GM04504 (cell line): ENCODE results near the gene FAM168A.

Source experiments
- DNase-seq: peaks from one replicate; pipeline ENCODE4 v3.0.0-alpha.2; 2012; ENCODE audit warnings: low read depth

FAM168A gene

GRCh38 chr11:73555615-73556014 is 42.3 kb downstream of the FAM168A start:
- no peak for DNase-seq

GRCh38 chr11:73554671-73555320 is 43.1 kb downstream of the FAM168A start:
- DNase-seq = no peak

GRCh38 chr11:73553266-73553665 is 44.6 kb downstream of the FAM168A start:
- no peak for DNase-seq

GRCh38 chr11:73551677-73552076 is 46.2 kb downstream of the FAM168A start:
- no peak for DNase-seq

GRCh38 chr11:73549376-73549775 is 48.5 kb downstream of the FAM168A start:
- DNase-seq = no peak

- no peak for DNase-seq
Measured at GRCh38 chr11:73547706-73548595, 50.0 kb downstream of the FAM168A start.

- no peak for DNase-seq
Measured at GRCh38 chr11:73542175-73542574, 55.7 kb downstream of the FAM168A start.

- no peak for DNase-seq
Measured at GRCh38 chr11:73539506-73540084, 58.3 kb downstream of the FAM168A start.

GRCh38 chr11:73538381-73538872 is 59.5 kb downstream of the FAM168A start:
- DNase-seq = peak; percentile 17

- DNase-seq = no peak
Measured at GRCh38 chr11:73537969-73538368, 59.9 kb downstream of the FAM168A start.

- no peak for DNase-seq
Measured at GRCh38 chr11:73536961-73537360, 61.0 kb downstream of the FAM168A start.

GRCh38 chr11:73532310-73532709 is 65.6 kb downstream of the FAM168A start:
- no peak for DNase-seq

GRCh38 chr11:73531386-73531785 is 66.5 kb downstream of the FAM168A start:
- no peak for DNase-seq

GRCh38 chr11:73530109-73530508 is 67.8 kb downstream of the FAM168A start:
- DNase-seq = no peak

- DNase-seq = no peak
Measured at GRCh38 chr11:73529204-73529530, 68.7 kb downstream of the FAM168A start.

- no peak for DNase-seq
Measured at GRCh38 chr11:73528483-73529203, 69.3 kb downstream of the FAM168A start.

- no peak for DNase-seq
Measured at GRCh38 chr11:73528013-73528412, 69.9 kb downstream of the FAM168A start.

GRCh38 chr11:73525611-73526010 is 72.3 kb downstream of the FAM168A start:
- no peak for DNase-seq

- DNase-seq = no peak
Measured at GRCh38 chr11:73524774-73525173, 73.1 kb downstream of the FAM168A start.

GRCh38 chr11:73521621-73522020 is 76.3 kb downstream of the FAM168A start:
- DNase-seq = peak; percentile 21

GRCh38 chr11:73520353-73521061 is 77.4 kb downstream of the FAM168A start:
- no peak for DNase-seq

- DNase-seq = no peak
Measured at GRCh38 chr11:73519266-73519665, 78.6 kb downstream of the FAM168A start.
